WERI-Rb-1 (cell line): ENCODE results near the gene JAG2.
A peak's percentile ranks its signal among the peaks of the same experiment; 100 is the strongest.

Source experiments
- DNase-seq: peaks from one replicate; pipeline ENCODE4 v3.0.0-alpha.2; 2020
- H3K27ac ChIP-seq: fragments of 250-450 bp; sonication (Bioruptor Pico); 2 replicates; pipeline ENCODE4 v1.5.1; 2020; ENCODE audit warnings: mild to moderate bottlenecking, moderate library complexity
- H3K27me3 ChIP-seq: fragments of 250-450 bp; sonication (Bioruptor Pico); 2 replicates; pipeline ENCODE4 v1.5.1; 2021; ENCODE audit warnings: mild to moderate bottlenecking, low read depth, moderate library complexity; ENCODE audit not compliant: insufficient read depth, severe bottlenecking
- H3K36me3 ChIP-seq: fragments of 250-450 bp; sonication (Bioruptor Pico); 2 replicates; pipeline ENCODE4 v1.5.1; 2020; ENCODE audit warnings: mild to moderate bottlenecking, moderate library complexity
- H3K4me3 ChIP-seq: 2 replicates; pipeline ENCODE4 v1.5.1; 2011; ENCODE audit warnings: low read depth, mild to moderate bottlenecking, control low read depth, low read length
- H3K9me3 ChIP-seq: fragments of 250-450 bp; sonication (Bioruptor Pico); 2 replicates; pipeline ENCODE4 v1.5.1; 2021; ENCODE audit warnings: mild to moderate bottlenecking, moderate library complexity; ENCODE audit not compliant: severe bottlenecking
- TF ChIP-seq, protein P1 (sequence below): IDR thresholded peaks from 2 replicates; pipeline ENCODE4 v1.5.1; 2011; ENCODE audit warnings: low read depth, mild to moderate bottlenecking, control low read depth, inconsistent platforms, low read length

Gene JAG2

DNA sequence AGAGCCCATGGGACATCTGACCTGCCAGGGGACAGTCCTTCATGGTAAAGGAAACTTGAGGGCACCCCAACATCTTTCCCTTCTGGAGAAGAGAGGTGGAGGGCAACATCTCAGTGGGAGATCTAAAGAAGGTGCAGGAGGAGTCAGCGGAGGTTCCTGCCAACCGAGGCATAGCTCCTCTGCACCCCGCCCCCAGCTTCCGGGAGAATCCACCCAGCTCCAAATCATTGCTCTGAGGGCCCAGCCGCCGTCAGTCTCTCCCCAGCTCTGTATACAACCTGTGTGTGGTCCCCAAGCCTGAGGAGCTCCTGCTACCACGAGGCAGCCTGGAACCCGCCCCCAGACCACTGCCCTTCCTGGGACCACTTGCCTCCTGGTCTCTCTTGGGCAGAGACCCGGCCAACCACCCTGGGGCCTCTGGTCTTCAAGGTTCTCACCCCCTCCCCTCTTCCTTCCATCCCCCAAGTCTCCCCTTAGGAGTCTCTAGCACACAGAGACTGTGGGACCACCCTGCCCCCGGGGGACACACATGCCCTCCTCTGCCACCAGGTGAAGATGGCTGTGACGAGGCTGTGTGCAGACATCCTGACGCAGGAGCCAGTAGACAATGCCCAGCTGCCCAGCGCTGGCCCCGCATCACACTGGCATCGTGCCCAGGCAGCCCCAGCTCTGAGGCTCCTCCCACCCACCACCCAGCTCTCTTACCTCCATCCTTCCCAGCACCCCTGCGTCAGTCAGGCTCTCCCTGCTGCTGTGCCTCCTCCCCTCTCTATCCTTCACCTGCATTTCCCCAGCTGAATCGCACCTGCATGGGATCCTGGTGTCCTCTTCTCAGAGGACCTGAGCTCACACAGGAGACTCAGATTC is 25.6 kb upstream of the JAG2 start:
- TF ChIP-seq, protein P1, sequence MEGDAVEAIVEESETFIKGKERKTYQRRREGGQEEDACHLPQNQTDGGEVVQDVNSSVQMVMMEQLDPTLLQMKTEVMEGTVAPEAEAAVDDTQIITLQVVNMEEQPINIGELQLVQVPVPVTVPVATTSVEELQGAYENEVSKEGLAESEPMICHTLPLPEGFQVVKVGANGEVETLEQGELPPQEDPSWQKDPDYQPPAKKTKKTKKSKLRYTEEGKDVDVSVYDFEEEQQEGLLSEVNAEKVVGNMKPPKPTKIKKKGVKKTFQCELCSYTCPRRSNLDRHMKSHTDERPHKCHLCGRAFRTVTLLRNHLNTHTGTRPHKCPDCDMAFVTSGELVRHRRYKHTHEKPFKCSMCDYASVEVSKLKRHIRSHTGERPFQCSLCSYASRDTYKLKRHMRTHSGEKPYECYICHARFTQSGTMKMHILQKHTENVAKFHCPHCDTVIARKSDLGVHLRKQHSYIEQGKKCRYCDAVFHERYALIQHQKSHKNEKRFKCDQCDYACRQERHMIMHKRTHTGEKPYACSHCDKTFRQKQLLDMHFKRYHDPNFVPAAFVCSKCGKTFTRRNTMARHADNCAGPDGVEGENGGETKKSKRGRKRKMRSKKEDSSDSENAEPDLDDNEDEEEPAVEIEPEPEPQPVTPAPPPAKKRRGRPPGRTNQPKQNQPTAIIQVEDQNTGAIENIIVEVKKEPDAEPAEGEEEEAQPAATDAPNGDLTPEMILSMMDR = no peak
- H3K27ac ChIP-seq = no peak overlapping the region
- H3K9me3 ChIP-seq = no peaks in the 10 kb centered on the region
- no peak for DNase-seq
- H3K27me3 ChIP-seq = no peaks in the 10 kb centered on the region
- no peak overlapping the region for H3K4me3 ChIP-seq
- H3K36me3 ChIP-seq = no peaks in the 10 kb centered on the region

DNA sequence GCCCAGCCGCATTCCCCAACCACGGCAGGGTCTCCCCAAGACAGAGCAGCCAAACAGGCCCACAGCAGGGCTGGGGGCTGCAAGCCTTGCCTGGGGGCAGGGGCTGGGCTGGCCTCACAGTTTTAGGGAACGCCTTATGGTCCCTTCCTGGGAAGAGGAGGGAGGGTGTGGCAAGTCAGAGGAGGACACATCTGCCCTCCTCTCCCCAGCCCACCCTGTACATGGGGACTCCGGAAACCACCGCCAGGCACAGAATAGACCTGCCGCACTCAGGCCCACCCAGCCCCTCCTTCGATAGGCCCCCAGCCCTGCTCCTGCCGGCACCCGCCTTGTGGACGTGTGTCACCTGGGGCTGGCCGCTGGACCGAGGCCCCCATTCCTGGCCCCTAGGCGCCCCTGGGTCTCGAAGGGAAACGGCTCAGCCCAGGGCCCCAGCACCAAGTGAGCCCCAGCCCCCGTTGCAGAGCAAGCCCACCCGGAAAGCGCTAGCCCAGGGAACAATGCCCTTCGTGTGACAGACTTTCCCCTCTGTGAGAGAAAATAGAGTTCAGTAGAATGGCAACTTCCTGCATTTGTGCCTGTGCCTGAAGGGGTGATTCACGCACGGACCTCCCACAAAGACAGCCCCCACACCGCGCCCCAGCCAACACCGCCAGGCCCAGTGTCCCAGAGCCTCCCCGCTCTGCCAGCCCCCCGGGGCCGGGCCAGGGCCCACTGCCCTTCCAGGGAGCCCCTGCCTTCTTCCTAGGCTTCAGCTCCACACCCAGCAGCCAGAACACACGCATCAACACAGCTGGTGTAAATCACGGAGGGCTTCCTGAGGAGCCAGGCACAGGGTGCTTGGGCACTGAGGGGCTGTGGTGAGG is 24.5 kb upstream of the JAG2 start:
- Histone ChIP-seq H3K9me3 (peaks cover 6% of the 10 kb centered on the region), H3K4me3 (no peak overlapping the region), H3K36me3 (no peaks in the 10 kb centered on the region), H3K27ac (no peak overlapping the region), H3K27me3 (no peaks in the 10 kb centered on the region)
- no peak for DNase-seq
- TF ChIP-seq, protein P1 = no peak

DNA sequence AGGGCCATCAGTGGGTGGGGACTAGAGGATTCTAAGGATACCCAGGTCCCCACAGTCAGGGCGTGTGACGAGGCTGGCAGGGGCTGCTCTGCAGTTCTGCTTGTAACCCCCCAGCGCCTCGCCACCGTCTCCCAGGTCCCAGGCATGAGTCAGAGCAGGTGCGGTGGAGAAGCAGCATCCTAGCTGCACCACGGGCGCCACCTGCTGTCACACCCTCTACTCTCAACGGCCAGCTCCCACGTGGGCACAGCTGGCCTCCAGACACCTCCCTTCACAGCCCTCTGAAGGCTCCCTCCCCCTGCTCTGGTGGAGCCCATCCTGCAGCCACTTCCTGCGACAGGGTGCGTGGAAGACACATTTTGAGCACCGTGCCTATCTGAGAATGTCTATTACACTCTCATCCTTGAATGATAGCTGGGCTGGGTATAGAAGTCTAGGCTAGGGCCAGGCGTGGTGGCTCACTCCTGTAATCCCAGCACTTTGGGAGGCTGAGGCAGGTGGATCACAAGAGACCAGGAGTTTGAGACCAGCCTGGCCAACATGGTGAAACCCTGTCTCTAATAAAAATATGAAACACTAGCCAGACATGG is 19.5 kb upstream of the JAG2 start:
- Histone ChIP-seq H3K27me3 (no peaks in the 10 kb centered on the region), H3K27ac (no peak overlapping the region), H3K9me3 (peaks cover 10% of the 10 kb centered on the region), H3K36me3 (no peaks in the 10 kb centered on the region), H3K4me3 (no peak overlapping the region)
- TF ChIP-seq, protein P1 = peak; percentile 96
- DNase-seq = peak; percentile 86

DNA sequence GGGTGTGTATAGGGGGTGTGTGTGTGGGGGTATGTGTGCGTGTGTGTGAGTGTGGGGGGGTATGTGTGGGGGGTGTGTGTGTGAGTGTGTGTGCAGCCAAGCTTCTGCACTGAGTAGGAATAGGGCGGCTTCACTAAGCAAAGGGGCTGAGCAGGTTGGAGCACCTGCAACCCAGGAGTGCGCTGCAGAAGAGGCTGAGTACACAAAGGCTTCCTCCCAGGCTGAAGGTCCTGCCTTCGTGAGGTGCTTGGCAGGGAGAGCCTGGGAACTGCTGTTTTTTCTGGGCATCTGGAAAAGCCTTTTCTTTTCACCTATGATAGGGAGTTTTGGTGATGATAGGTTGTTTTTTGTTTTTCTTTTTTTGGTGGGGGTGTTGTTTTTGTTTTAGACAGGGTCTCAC is 18.5 kb upstream of the JAG2 start:
- Histone ChIP-seq H3K36me3 (no peaks in the 10 kb centered on the region), H3K4me3 (no peak overlapping the region), H3K27me3 (no peaks in the 10 kb centered on the region), H3K27ac (no peak overlapping the region), H3K9me3 (peaks cover 10% of the 10 kb centered on the region)
- TF ChIP-seq, protein P1 = no peak
- DNase-seq = no peak

DNA sequence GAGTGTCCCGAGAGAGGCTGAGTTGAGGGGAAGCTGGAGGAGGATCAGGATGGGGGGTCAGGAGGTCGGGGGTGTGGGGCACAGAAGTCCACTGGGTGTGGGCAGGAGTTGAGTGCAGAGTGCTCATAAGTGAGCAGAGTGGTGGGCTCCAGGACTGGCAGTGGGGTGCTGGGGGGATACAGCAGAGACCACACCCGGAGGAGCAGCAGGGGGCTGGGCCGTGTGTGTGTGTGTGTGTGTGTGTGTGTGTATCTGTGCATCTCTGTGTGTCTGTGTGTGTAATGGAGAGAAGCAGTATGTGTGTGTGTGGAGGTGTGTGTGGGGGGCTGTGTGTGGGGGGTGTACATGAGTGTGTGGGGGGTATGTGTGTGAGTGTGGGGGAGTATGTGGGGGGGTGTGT is 17.4 kb upstream of the JAG2 start:
- peaks cover 10% of the 10 kb centered on the region for H3K9me3 ChIP-seq
- no peak overlapping the region for H3K27ac ChIP-seq
- H3K4me3 ChIP-seq = no peak overlapping the region
- H3K36me3 ChIP-seq = no peaks in the 10 kb centered on the region
- no peaks in the 10 kb centered on the region for H3K27me3 ChIP-seq
- TF ChIP-seq, protein P1 = no peak
- no peak for DNase-seq
